HG03039 (cell line): Measurements from ENCODE around the gene HBD.
"Not testable (repeated sequence)": the region's sequence is repeated elsewhere in the genome, so short reads cannot be mapped to it uniquely, and the experiment has no call there.

Experiments
- ATAC-seq: cut with Tn5 transposase; IDR thresholded peaks from one replicate; pipeline ENCODE4 v1.9.1; 2021; ENCODE audit warnings: mild to moderate bottlenecking, moderate library complexity; ENCODE audit not compliant: unreplicated experiment

Gene HBD

GRCh38 chr11:5253440-5253839 lies 19.2 kb upstream of the HBD start:
- ATAC-seq, result not testable (repeated sequence)

GRCh38 chr11:5252919-5253265 lies 18.6 kb upstream of the HBD start:
- no peak for ATAC-seq

- ATAC-seq, result no peak
These were observed 18.1 kb upstream of the HBD start for GRCh38 chr11:5252192-5252918.

GRCh38 chr11:5251746-5252145 lies 17.5 kb upstream of the HBD start:
- ATAC-seq, result no peak

- ATAC-seq, result no peak
These were observed 16.4 kb upstream of the HBD start for GRCh38 chr11:5250543-5251204.

GRCh38 chr11:5249807-5250396 lies 15.6 kb upstream of the HBD start, which contains the start of gene HBG1:
HBG1 (minus strand) TSS chr11:5249857; CDS start chr11:5249804, 53 bp downstream.
- not testable (repeated sequence) for ATAC-seq

GRCh38 chr11:5248498-5248897 lies 14.2 kb upstream of the HBD start:
- not testable (repeated sequence) for ATAC-seq

GRCh38 chr11:5247472-5248192 lies 13.3 kb upstream of the HBD start:
- ATAC-seq, result no peak

GRCh38 chr11:5246772-5247471 lies 12.6 kb upstream of the HBD start:
- no peak for ATAC-seq

- ATAC-seq, result no peak
These were observed 10.9 kb upstream of the HBD start for GRCh38 chr11:5245155-5245554.

GRCh38 chr11:5243816-5244180 lies 9.5 kb upstream of the HBD start:
- ATAC-seq, result no peak

GRCh38 chr11:5242933-5243815 lies 8.9 kb upstream of the HBD start:
- ATAC-seq, result no peak

- no peak for ATAC-seq
These were observed 7.9 kb upstream of the HBD start for GRCh38 chr11:5242208-5242607.

- ATAC-seq, result no peak
These were observed 7.2 kb upstream of the HBD start for GRCh38 chr11:5241458-5241857.

GRCh38 chr11:5240458-5240857 lies 6.2 kb upstream of the HBD start:
- no peak for ATAC-seq

- no peak for ATAC-seq
These were observed 5.8 kb upstream of the HBD start for GRCh38 chr11:5240056-5240455.

- no peak for ATAC-seq
These were observed 4.8 kb upstream of the HBD start for GRCh38 chr11:5239046-5239445.

- ATAC-seq, result no peak
These were observed 4.2 kb upstream of the HBD start for GRCh38 chr11:5238486-5238885.

- no peak for ATAC-seq
These were observed 3.1 kb upstream of the HBD start for GRCh38 chr11:5237420-5237819.
